Common myeloid progenitor, CD34-positive (primary cell): ENCODE data around the gene DDRGK1.

Source experiments
- CTCF ChIA-PET: fragments of 350-600 bp; sonication (Branson Sonifier 250); formaldehyde crosslinking; loops from one replicate; lab custom pipeline; 2021; ENCODE audit warnings: antibody characterized with exemption; lab: Charles Lee
- POLR2A ChIA-PET: fragments of 350-600 bp; sonication (Branson Sonifier 250); formaldehyde crosslinking; loops from one replicate; lab custom pipeline; 2021; ENCODE audit warnings: antibody characterized with exemption; lab: Charles Lee
- DNase-seq, 3 donors: peaks; one replicate each; pipeline versions ENCODE4 v3.0.0 to v3.0.0-alpha.2; 2013
- H3K27ac ChIP-seq, 2 experiments: 1 replicate in 1 of 2; 2 replicates in 1 of 2; pipeline ENCODE4 v1.7.0; 2013; ENCODE audit warnings: inconsistent platforms in 2 of 2, low read length in 2 of 2, mild to moderate bottlenecking in 2 of 2, low read depth in 1 of 2, moderate library complexity in 1 of 2; ENCODE audit not compliant: severe bottlenecking in 2 of 2, insufficient read depth in 1 of 2, poor library complexity in 1 of 2
- H3K27me3 ChIP-seq, 5 experiments: replicated peaks in 2 of 5; 1 replicate in 3 of 5; 2 replicates in 2 of 5; pipeline versions ENCODE4 v1.6.1 to v1.7.0; 2013; ENCODE audit warnings: low read length in 4 of 5, mild to moderate bottlenecking in 2 of 5, moderate library complexity in 2 of 5, inconsistent platforms in 1 of 5; ENCODE audit not compliant: insufficient read depth in 5 of 5, control insufficient read depth in 4 of 5
- H3K36me3 ChIP-seq, 4 experiments: 1 replicate in 2 of 4; 2 replicates in 2 of 4; pipeline versions ENCODE4 v1.6.1 to v1.7.0; 2013; ENCODE audit warnings: low read length in 3 of 4, control low read depth in 1 of 4, mild to moderate bottlenecking in 1 of 4; ENCODE audit not compliant: control insufficient read depth in 4 of 4, insufficient read depth in 4 of 4
- H3K4me1 ChIP-seq, 4 experiments: 1 replicate in 3 of 4; 2 replicates in 1 of 4; pipeline versions ENCODE4 v1.6.1 to v1.7.1; 2013; ENCODE audit warnings: low read length in 3 of 4, mild to moderate bottlenecking in 3 of 4, control low read depth in 1 of 4, inconsistent platforms in 1 of 4, moderate library complexity in 1 of 4; ENCODE audit not compliant: control insufficient read depth in 4 of 4, insufficient read depth in 4 of 4; ENCODE audit errors: control extremely low read depth in 1 of 4
- H3K4me3 ChIP-seq, 7 experiments: 1 replicate in 4 of 7; 2 replicates in 3 of 7; pipeline versions ENCODE4 v1.5.1 to v1.7.0; 2013; ENCODE audit warnings: mild to moderate bottlenecking in 7 of 7, low read length in 6 of 7, moderate library complexity in 6 of 7, inconsistent platforms in 2 of 7, low read depth in 2 of 7, control low read depth in 1 of 7; ENCODE audit not compliant: insufficient read depth in 4 of 7, control insufficient read depth in 1 of 7; ENCODE audit errors: extremely low read depth in 1 of 7
- H3K9me3 ChIP-seq, 5 experiments: 1 replicate in 4 of 5; 2 replicates in 1 of 5; pipeline versions ENCODE4 v1.6.1 to v1.7.1; 2013; ENCODE audit warnings: low read length in 4 of 5, mild to moderate bottlenecking in 2 of 5, inconsistent platforms in 1 of 5, low read depth in 1 of 5, moderate library complexity in 1 of 5; ENCODE audit not compliant: control insufficient read depth in 4 of 5, insufficient read depth in 2 of 5; ENCODE audit errors: control extremely low read depth in 1 of 5
- WGBS: methylation state at CpG from one replicate; pipeline ENCODE4 v1.1.5; 2013; ENCODE audit not compliant: insufficient coverage; 5-methylcytosine and 5-hydroxymethylcytosine counted together

DDRGK1 gene

GRCh38 chr20:3208786-3209256 is 4.3 kb upstream of the DDRGK1 start:
- peak in 2 of 3 donors; percentile 50 to 64 for DNase-seq
- H3K27me3 ChIP-seq, result no peaks in the 10 kb centered on the region
- H3K27ac ChIP-seq, result peak overlapping the region; percentile 62 to 89
- H3K9me3 ChIP-seq, result no peaks in the 10 kb centered on the region
- ChIA-PET CTCF (interaction anchor here (0.6 to 1.1 kb wide), 4 partner anchors 11 to 167 kb away, joined by 3 to 5 read pairs (median 3); no protein-coding TSS in a partner anchor), POLR2A (interaction anchor here (0.5 kb wide), 1 partner anchor 10 kb away, joined by 3 read pairs; no protein-coding TSS in a partner anchor)
- WGBS, result 0% methylated on average over 8 of the region's 10 CpGs
- H3K36me3 ChIP-seq, result peaks cover 0 to 10% (median 9%) of the 10 kb centered on the region in 4 experiments
- peaks cover 6 to 26% (median 19%) of the 10 kb centered on the region in 4 experiments for H3K4me1 ChIP-seq
- H3K4me3 ChIP-seq, result peak overlapping the region; percentile 85 to 98 (median 94)

GRCh38 chr20:3203315-3204123 is 963 bp downstream of the DDRGK1 start:
- ChIA-PET POLR2A (no interaction called here), CTCF (interaction anchor here (1.0 kb wide), 1 partner anchor 114 kb away, joined by 3 read pairs; no protein-coding TSS in a partner anchor)
- Histone ChIP-seq H3K4me3 (peak overlapping the region; percentile 74 to 95 (median 87)), H3K27ac (peak overlapping the region; percentile 54 to 84), H3K4me1 (peaks cover 0 to 20% (median 19%) of the 10 kb centered on the region in 4 experiments), H3K9me3 (no peaks in the 10 kb centered on the region), H3K27me3 (no peaks in the 10 kb centered on the region), H3K36me3 (peaks cover 6 to 35% (median 24%) of the 10 kb centered on the region in 4 experiments)
- peak in 2 of 3 donors; percentile 32 to 37 for DNase-seq
- WGBS, result 23% methylated on average over 21 of the region's 31 CpGs

- H3K4me1 ChIP-seq, result peaks cover 0 to 17% (median 14%) of the 10 kb centered on the region in 4 experiments
- H3K4me3 ChIP-seq, result peak overlapping the region in 4 of 7 experiments; percentile 77 to 95 (median 88)
- DNase-seq, result no peak
- H3K36me3 ChIP-seq, result peaks cover 6 to 36% (median 24%) of the 10 kb centered on the region in 4 experiments
- no peaks in the 10 kb centered on the region for H3K9me3 ChIP-seq
- peak overlapping the region in 1 of 2 experiments; percentile 84 for H3K27ac ChIP-seq
- 88% methylated on average over 9 of the region's 9 CpGs for WGBS
- ChIA-PET POLR2A (no interaction called here), CTCF (interaction anchor here (1.0 kb wide), 1 partner anchor 113 kb away, joined by 3 read pairs; no protein-coding TSS in a partner anchor)
- no peaks in the 10 kb centered on the region for H3K27me3 ChIP-seq
Measured at GRCh38 chr20:3202965-3203314, 1.5 kb downstream of the DDRGK1 start.

GRCh38 chr20:3199976-3200755 is 4.3 kb downstream of the DDRGK1 start:
- H3K4me3 ChIP-seq, result no peak overlapping the region
- no peaks in the 10 kb centered on the region for H3K9me3 ChIP-seq
- WGBS, result 96% methylated on average over 20 of the region's 27 CpGs
- H3K36me3 ChIP-seq, result peaks cover 6 to 53% (median 35%) of the 10 kb centered on the region in 4 experiments
- H3K27me3 ChIP-seq, result no peaks in the 10 kb centered on the region
- H3K27ac ChIP-seq, result no peak overlapping the region
- H3K4me1 ChIP-seq, result peaks cover 0 to 17% (median 13%) of the 10 kb centered on the region in 4 experiments
- DNase-seq, result no peak
- POLR2A ChIA-PET, result no interaction called here
- CTCF ChIA-PET, result interaction anchor here (0.9 to 1.4 kb wide), 4 partner anchors 13 to 36 kb away, joined by 3 read pairs; no protein-coding TSS in a partner anchor

GRCh38 chr20:3199206-3199605 is 5.3 kb downstream of the DDRGK1 start:
- ChIA-PET POLR2A (interaction anchor here (0.6 kb wide), 1 partner anchor 34 kb away, joined by 3 read pairs; no protein-coding TSS in a partner anchor), CTCF (interaction anchor here (0.9 to 1.4 kb wide), 3 partner anchors 15 to 37 kb away, joined by 3 read pairs; no protein-coding TSS in a partner anchor)
- H3K9me3 ChIP-seq, result no peaks in the 10 kb centered on the region
- WGBS, result 100% methylated on average over 1 of the region's 2 CpGs
- no peak overlapping the region for H3K4me3 ChIP-seq
- no peaks in the 10 kb centered on the region for H3K27me3 ChIP-seq
- H3K4me1 ChIP-seq, result peaks cover 0 to 15% (median 13%) of the 10 kb centered on the region in 4 experiments
- H3K27ac ChIP-seq, result no peak overlapping the region
- DNase-seq, result no peak
- peaks cover 12 to 63% (median 45%) of the 10 kb centered on the region in 4 experiments for H3K36me3 ChIP-seq

- H3K9me3 ChIP-seq, result no peaks in the 10 kb centered on the region
- no peaks in the 10 kb centered on the region for H3K27me3 ChIP-seq
- no peak overlapping the region for H3K4me3 ChIP-seq
- no peak overlapping the region for H3K27ac ChIP-seq
- ChIA-PET CTCF (no interaction called here), POLR2A (no interaction called here)
- DNase-seq, result no peak
- H3K4me1 ChIP-seq, result no peaks in the 10 kb centered on the region
- H3K36me3 ChIP-seq, result peaks cover 22 to 82% (median 63%) of the 10 kb centered on the region in 4 experiments
- 100% methylated on average over 6 of the region's 7 CpGs for whole genome bisulfite sequencing
Measured at GRCh38 chr20:3195590-3196237, 8.8 kb downstream of the DDRGK1 start.
